ENCODE results near the gene HIVEP3.

- TF ChIP-seq CTCF (IDR thresholded peaks at IDR 0.05): no peak
- TF ChIP-seq POLR2A (IDR thresholded peaks at IDR 0.05): no peak
Observed at GRCh38 chr1:41532206-41532975, 386.3 kb downstream of the HIVEP3 start.

Measured in esophagus squamous epithelium (tissue), 4 donors.